Measurements from ENCODE around the gene ASCC2.
A peak's percentile ranks its signal among the peaks of the same experiment; 100 is the strongest.

The ASCC2 gene

DNA sequence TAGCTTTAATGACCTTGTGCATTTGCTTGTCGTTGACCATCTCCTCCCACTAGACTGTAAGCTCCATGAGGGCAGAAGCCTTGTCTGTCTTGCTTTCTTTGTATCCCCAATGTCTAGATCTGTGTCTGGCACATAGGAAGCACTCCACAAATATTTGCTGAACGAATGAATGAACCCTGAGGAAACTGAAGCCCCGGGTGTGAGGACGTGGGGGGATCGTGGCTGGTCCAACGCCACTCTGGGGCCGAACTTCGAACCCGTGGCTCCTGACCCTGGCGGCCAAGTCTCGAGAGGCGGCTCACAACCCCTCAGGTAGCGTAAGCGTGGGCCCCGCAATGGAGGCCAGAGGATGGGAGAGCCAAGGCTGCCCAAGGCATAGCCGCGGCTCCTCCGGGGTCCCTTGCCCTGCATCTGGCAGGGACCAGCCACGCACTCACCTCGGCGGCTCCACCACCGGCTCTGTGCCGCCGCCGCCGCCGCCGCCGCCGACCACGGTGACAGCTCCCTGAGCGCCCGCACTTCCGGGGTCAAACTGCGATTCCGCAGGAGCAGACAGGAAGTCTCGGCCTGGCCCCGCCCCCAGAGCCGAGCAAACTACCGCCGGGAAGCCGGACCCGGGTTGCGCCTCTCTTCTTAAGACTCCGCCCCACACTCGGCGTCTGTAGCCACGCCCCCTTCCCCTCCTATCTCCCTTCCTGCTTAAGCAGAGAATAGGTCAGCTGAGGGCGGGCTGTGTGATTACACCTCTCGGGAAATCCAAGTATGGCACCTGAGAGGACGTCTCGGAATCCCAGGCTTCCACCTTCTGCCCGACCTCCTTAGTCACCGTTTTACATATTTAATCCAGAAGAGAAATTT is at the start of gene ASCC2:
Gene ASCC2, minus strand, starts transcription at position 534 of the 858 bp plus-strand sequence. CDS start 5,949 bp downstream, outside the sequence.
- peak; percentile 99 for ATAC-seq
- no peak for TF ChIP-seq ZNF8 (CRISPR knock-in tag; IDR thresholded peaks at IDR 0.05)
- no peak for TF ChIP-seq ESRRG (CRISPR knock-in tag; IDR thresholded peaks at IDR 0.05)
- TF ChIP-seq GLIS3 (CRISPR knock-in tag; IDR thresholded peaks at IDR 0.05) = no peak
- TF ChIP-seq OSR1 (CRISPR knock-in tag; IDR thresholded peaks at IDR 0.05) = no peak
- TF ChIP-seq ZC3H10 (CRISPR knock-in tag; IDR thresholded peaks at IDR 0.05) = no peak
- no peak for TF ChIP-seq POU6F1 (CRISPR knock-in tag; IDR thresholded peaks at IDR 0.05; ENCODE audit: borderline replicate concordance, low read depth)
- no peak for TF ChIP-seq PPARA (CRISPR knock-in tag; IDR thresholded peaks at IDR 0.05; ENCODE audit: borderline replicate concordance)
- no peak for TF ChIP-seq SNAI2 (CRISPR knock-in tag; IDR thresholded peaks at IDR 0.05)
- no peak for TF ChIP-seq ZFP3 (CRISPR knock-in tag; IDR thresholded peaks at IDR 0.05)
- TF ChIP-seq ZFP30 (CRISPR knock-in tag; IDR thresholded peaks at IDR 0.05) = no peak
- no peak for TF ChIP-seq ZNF565 (CRISPR knock-in tag; conservative IDR thresholded peaks at IDR 0.05; ENCODE audit: low read depth)

GRCh38 chr22:29887358-29887757 is 49.3 kb upstream of the ASCC2 start:
- no peak for ATAC-seq
- TF ChIP-seq SNAI2 (CRISPR knock-in tag; IDR thresholded peaks at IDR 0.05) (no peak), GLIS3 (CRISPR knock-in tag; IDR thresholded peaks at IDR 0.05) (no peak), OSR1 (CRISPR knock-in tag; IDR thresholded peaks at IDR 0.05) (no peak), POU6F1 (CRISPR knock-in tag; IDR thresholded peaks at IDR 0.05; ENCODE audit: borderline replicate concordance, low read depth) (no peak), RARB (CRISPR knock-in tag; IDR thresholded peaks at IDR 0.05) (no peak), ZFP30 (CRISPR knock-in tag; IDR thresholded peaks at IDR 0.05) (no peak), ZNF8 (CRISPR knock-in tag; IDR thresholded peaks at IDR 0.05) (no peak), ARNTL (CRISPR knock-in tag; IDR thresholded peaks at IDR 0.05; ENCODE audit: borderline replicate concordance, low read depth) (no peak), CSDC2 (CRISPR knock-in tag; IDR thresholded peaks at IDR 0.05) (no peak), ISL1 (CRISPR knock-in tag; IDR thresholded peaks at IDR 0.05) (no peak), ESRRG (CRISPR knock-in tag; IDR thresholded peaks at IDR 0.05) (no peak), BACH2 (CRISPR knock-in tag; IDR thresholded peaks at IDR 0.05; ENCODE audit: borderline replicate concordance) (no peak), PATZ1 (CRISPR knock-in tag; IDR thresholded peaks at IDR 0.05; ENCODE audit: borderline replicate concordance) (no peak), ZFP3 (CRISPR knock-in tag; IDR thresholded peaks at IDR 0.05) (no peak), TOX (CRISPR knock-in tag; IDR thresholded peaks at IDR 0.05; ENCODE audit: borderline replicate concordance) (no peak), ZNF565 (CRISPR knock-in tag; conservative IDR thresholded peaks at IDR 0.05; ENCODE audit: low read depth) (no peak)
- TF ChIP-seq, protein P1, sequence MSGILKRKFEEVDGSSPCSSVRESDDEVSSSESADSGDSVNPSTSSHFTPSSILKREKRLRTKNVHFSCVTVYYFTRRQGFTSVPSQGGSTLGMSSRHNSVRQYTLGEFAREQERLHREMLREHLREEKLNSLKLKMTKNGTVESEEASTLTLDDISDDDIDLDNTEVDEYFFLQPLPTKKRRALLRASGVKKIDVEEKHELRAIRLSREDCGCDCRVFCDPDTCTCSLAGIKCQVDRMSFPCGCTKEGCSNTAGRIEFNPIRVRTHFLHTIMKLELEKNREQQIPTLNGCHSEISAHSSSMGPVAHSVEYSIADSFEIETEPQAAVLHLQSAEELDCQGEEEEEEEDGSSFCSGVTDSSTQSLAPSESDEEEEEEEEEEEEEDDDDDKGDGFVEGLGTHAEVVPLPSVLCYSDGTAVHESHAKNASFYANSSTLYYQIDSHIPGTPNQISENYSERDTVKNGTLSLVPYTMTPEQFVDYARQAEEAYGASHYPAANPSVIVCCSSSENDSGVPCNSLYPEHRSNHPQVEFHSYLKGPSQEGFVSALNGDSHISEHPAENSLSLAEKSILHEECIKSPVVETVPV (CRISPR knock-in tag; IDR thresholded peaks at IDR 0.05) = no peak
- TF ChIP-seq, protein P2, sequence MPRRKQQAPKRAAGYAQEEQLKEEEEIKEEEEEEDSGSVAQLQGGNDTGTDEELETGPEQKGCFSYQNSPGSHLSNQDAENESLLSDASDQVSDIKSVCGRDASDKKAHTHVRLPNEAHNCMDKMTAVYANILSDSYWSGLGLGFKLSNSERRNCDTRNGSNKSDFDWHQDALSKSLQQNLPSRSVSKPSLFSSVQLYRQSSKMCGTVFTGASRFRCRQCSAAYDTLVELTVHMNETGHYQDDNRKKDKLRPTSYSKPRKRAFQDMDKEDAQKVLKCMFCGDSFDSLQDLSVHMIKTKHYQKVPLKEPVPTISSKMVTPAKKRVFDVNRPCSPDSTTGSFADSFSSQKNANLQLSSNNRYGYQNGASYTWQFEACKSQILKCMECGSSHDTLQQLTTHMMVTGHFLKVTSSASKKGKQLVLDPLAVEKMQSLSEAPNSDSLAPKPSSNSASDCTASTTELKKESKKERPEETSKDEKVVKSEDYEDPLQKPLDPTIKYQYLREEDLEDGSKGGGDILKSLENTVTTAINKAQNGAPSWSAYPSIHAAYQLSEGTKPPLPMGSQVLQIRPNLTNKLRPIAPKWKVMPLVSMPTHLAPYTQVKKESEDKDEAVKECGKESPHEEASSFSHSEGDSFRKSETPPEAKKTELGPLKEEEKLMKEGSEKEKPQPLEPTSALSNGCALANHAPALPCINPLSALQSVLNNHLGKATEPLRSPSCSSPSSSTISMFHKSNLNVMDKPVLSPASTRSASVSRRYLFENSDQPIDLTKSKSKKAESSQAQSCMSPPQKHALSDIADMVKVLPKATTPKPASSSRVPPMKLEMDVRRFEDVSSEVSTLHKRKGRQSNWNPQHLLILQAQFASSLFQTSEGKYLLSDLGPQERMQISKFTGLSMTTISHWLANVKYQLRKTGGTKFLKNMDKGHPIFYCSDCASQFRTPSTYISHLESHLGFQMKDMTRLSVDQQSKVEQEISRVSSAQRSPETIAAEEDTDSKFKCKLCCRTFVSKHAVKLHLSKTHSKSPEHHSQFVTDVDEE (CRISPR knock-in tag; IDR thresholded peaks at IDR 0.05) = no peak

Data from SK-N-SH treated with all-trans-retinoic acid at 6 μM for 48 hours (cell line).